ENCODE results near the gene COL20A1.

DNA sequence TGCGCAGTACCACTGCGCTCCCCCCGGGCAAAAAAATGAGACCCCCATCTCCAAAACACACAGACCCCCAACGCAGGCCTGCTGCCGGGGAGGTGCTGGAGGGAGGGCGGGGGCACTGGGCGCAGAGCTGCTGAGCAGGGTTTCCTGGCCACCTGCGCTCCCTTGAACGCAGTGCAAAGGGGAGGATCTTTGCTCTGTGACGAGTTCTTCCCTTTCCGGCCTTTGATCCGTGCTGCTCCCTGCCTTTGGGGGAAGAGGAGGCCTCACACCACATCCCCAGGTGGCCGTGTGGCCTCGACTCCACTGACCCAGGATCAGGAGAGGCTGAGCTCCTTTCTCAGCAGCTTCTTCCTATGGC, 8.9 kb upstream of the COL20A1 start:
- TF ChIP-seq, protein P1, sequence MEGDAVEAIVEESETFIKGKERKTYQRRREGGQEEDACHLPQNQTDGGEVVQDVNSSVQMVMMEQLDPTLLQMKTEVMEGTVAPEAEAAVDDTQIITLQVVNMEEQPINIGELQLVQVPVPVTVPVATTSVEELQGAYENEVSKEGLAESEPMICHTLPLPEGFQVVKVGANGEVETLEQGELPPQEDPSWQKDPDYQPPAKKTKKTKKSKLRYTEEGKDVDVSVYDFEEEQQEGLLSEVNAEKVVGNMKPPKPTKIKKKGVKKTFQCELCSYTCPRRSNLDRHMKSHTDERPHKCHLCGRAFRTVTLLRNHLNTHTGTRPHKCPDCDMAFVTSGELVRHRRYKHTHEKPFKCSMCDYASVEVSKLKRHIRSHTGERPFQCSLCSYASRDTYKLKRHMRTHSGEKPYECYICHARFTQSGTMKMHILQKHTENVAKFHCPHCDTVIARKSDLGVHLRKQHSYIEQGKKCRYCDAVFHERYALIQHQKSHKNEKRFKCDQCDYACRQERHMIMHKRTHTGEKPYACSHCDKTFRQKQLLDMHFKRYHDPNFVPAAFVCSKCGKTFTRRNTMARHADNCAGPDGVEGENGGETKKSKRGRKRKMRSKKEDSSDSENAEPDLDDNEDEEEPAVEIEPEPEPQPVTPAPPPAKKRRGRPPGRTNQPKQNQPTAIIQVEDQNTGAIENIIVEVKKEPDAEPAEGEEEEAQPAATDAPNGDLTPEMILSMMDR (IDR thresholded peaks at IDR 0.05) = no peak
- TF ChIP-seq POLR2A (IDR thresholded peaks at IDR 0.05) = no peak

Data from sigmoid colon (tissue), 3 donors.